NCI-H460 (cell line): ENCODE data around the gene CUBN. TPM values are rescaled to one million over a fixed set of nuclear protein-coding genes. Genes with fewer than 3 reads are reported as not detected.

Experiments used
- DNase-seq: peaks from one replicate; pipeline ENCODE4 v3.0.0-alpha.2; 2016; ENCODE audit warnings: low read depth; ENCODE audit errors: extremely low read depth
- polyA plus RNA-seq: library from polyadenylated mRNA; depleted of rRNA; stranded (reverse); fragments of >200 nt; gene quantifications from 2 replicates; pipeline ENCODE4 v1.2.3, GENCODE V29; 2014; cell fraction: nucleus; rRNA removed
- total RNA-seq: library from RNA; depleted of rRNA; stranded (reverse); fragments of >200 nt; shearing (Covaris generic); gene quantifications from 2 replicates; pipeline ENCODE4 v1.2.3, GENCODE V29; 2014; rRNA removed

Gene CUBN
- total RNA-seq: 0.58 and 0.67 TPM in 2 replicates
- polyA plus RNA-seq: 0.08 and 2.7 TPM in 2 replicates

DNA sequence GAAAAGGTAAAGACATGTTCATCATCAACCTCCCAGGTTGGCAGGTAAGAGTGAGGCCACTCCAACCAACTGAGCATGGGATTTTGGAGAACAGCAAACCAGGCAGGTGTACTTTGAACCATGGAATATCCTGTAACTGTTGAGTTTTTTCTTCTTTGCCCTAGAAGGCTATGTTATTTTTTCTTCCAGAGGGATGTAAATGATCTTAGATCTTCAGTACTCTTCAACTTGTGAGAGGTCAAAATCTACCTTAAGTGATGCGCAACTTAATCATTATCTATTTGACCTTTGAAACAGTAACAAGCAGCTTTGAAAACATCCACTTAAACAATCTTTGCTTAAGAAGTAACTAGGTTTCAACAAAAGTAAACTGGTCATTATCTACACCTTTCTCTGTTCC, at the start of gene CUBN:
TSS of gene CUBN (minus strand) at position 71 of the 400 bp plus-strand sequence. CDS start at position 25, 46 bp downstream.
- no peak for DNase-seq

- DNase-seq: no peak
Measured at GRCh38 chr10:17179002-17179401, 49.4 kb upstream of the CUBN start.

- no peak for DNase-seq
Measured at GRCh38 chr10:17178006-17178405, 48.4 kb upstream of the CUBN start.

DNA sequence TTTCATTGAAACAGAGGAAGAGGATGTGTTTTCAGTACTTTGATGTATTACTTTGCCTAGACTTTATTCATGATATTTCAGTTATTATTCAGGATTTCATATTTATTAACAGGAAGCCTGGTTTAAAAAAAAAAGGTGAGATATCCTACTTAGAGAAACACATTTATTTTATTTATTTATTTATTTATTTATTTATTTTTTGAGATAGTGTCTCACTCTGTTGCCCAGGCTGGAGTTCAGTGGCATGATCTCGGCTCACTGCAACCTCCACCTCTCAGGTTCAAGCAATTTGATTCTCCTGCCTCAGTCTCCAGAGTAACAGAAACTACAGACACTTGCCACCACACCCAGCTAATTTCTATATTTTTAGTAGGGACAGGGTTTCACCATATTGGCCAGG, 47.4 kb upstream of the CUBN start:
- no peak for DNase-seq

DNA sequence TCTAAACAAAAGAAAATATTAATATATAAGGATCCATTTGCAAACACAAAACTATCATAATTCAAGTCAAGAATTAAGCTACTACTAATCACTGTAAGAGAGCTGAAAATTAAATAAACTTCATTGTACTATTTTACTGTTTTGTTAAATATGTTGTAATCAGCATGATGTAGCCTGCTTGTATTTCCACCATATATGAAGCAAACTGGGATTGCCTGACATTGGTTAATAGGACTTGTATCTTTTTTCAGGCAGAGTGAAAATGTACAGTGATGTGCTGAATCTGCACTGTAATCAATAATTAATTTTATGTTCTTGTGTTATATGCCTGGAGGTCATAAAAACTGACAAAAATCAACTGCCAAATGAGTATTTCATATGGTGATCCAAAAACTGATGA, 46.5 kb upstream of the CUBN start:
- no peak for DNase-seq

DNA sequence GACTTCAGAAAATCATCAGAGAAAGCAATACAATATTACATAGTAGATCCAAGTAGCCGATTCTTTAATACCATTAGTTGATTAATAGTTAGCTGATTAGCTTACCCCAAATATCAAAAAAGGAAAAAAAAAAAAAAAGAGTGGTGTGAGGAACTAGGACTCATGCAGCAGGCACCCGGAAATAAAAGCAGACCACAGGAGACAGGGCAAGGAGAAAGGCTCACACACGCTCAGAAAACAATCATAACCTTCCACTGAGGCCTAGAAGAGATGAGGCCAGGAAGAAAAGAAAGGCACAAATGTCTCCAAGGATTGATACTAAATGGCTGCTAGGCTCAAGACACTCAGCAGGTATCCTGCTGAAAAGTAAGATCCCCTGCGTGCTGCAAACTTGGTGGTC, 45.9 kb upstream of the CUBN start:
- no peak for DNase-seq

DNA sequence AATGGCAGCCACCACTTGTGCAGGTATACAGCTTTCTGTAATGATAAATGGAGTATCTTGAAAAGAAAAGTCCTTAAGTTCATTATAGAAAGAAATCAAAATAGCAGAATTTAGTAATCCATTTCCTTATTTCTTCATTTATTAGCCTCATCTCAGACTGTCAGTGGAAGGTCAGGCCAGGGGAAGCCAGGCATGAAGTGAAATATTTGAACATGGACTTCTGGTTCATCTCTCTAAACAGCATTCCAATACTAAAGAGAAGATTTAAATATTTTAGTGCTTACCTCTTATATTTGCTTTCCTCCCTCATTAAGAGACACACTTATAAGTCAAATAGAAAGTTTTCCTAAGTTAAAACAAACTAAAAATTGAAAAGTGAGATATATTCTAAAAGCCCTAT, 45.0 kb upstream of the CUBN start:
- DNase-seq: no peak

- DNase-seq: no peak
Measured at GRCh38 chr10:17171141-17171641, 41.6 kb upstream of the CUBN start.

DNA sequence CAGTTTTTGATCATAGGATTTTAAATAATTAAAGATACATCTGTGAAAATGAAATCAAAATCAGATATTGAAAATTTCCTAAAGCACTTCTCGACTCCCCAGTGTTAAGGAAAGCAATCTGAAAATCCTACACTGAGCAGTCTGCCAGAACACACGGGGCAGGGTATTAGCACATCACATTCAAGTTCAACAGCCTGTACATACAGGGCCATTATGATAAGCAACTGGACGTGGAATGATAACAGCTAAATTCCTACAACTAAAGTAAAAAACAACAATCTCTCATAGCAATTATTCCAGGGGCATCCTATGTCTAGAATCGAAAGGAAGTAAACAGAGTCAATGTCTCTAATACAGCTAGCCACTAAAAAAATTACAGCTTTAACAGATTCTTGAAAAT, 40.2 kb upstream of the CUBN start:
- no peak for DNase-seq

DNA sequence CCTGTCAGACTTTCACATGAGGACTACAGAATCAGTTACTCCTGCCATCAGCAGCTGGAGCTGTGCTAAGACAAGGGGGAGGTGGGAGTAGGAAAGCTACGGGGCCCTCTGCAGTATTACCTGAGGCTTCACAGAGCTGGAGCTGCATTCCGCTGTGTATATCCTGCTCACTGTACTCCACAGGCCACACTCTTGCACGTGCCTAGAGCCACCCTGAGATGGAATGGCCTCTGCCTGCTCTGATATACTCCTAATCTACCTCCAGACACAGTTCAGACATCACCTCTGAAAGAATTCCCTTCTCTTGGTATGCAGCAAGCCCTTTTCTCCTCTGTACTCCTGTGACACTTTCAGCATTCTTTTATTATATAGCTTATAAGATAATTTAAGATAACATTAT, 37.1 kb upstream of the CUBN start:
- DNase-seq: no peak

GRCh38 chr10:17162828-17163227, 33.2 kb upstream of the CUBN start:
- DNase-seq: no peak

DNA sequence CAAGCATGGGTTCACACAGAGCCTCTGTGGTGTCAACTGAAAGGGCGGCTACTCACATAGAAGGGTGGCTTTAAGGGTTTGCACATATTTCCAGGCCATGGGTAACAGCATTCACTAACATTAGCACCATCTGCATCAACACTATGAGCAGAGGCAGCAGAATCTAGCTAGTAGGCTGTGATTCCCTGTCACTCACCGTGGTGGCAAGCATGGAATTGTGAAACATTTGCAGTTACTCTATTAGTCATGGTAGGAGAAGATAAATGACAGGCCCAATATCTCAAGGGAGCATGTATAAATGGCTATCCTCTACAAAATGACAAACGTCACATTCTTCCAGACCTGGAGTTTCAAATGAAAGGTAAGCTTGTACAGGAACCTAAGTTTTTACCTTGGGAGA, 32.2 kb upstream of the CUBN start:
- no peak for DNase-seq

GRCh38 chr10:17157024-17157423, 27.4 kb upstream of the CUBN start:
- no peak for DNase-seq

- no peak for DNase-seq
Measured at GRCh38 chr10:17155826-17156225, 26.2 kb upstream of the CUBN start.

- DNase-seq: no peak
Measured at GRCh38 chr10:17154116-17154515, 24.5 kb upstream of the CUBN start.

DNA sequence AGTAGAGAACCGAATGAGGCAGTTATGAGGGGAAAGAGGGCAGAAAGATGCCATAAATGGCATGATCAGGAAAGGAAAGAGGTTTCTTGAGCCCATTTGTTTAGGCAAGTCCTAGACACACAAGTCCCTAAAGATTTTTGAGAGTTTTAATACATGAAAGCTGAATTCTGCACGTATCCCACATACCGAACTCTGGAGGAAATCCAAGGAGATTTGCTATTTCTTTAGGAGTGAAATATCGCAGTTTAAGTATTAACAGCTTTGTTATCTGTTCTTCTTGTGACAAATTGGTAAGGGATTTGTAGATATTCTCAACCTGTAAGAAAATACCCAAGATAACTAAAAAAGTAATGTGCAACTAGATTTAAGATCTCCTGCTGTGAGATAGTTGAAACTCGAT, 23.7 kb upstream of the CUBN start:
- DNase-seq: no peak

DNA sequence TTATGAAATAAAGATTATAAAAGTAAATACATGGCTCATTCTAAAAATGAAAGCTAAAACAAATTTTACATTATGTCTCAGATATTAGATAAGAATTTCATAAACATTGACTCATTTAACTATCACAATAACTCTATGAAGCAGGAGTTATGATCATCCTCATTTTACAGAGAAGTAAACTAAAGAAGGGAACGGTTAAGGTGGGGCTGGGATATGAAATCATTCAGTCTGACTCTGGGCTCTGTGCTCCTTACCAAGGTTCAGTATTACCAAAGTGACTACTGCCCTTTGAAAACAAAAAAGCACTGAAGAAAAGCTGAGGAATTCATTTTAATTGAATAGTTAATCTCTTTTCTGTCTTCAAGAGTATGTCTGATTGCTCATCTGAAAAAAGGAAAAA, 22.1 kb upstream of the CUBN start:
- DNase-seq: no peak

DNA sequence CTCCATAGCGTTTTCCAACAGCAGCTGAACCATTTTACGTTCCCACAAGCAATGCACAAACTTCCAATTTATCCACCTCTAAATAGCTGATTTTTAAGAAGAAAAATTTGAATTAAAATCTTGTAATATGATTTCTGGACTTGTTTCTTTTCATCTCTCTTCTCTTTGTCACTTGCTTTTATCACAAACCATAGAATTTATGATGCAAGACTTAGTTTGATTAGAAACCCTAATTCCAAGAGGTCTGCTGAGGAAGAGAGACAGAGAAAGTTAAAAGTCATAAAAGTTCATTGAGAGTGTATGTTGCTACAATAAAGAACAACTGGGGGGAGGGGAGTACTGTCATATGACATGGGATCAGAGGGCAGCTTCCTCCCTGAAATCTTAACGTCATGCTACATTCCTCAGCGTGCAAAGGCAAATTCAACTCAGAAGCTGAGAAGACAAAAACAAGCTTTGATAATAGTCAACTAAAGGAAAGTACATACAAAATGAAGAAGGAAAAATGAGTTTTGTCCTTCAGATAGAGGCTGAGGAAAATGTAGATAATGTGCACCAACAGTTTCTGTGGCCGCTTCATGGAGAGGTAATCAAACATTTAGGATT, 18.4 kb upstream of the CUBN start:
- DNase-seq: peak; percentile 22

- DNase-seq: no peak
Measured at GRCh38 chr10:17146892-17147291, 17.3 kb upstream of the CUBN start.

DNA sequence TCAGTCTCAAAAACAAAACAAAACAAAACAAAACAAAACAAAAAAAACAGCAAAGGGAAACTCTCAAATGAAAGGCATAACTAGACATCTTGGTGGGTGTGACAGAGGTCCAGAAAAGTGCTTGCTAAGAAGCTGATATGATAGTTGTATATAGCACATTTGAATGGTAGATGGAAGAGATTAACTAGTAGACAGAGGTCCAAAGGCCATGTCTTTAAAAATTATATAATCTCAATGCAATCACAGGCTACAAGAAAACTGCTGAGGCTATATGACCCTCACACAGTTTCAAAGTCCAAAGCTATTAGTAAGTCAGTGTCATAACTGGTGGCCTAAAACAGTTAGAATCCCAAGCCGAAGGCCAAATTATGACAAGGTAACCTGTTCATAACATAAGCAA, 15.6 kb upstream of the CUBN start:
- DNase-seq: no peak

DNA sequence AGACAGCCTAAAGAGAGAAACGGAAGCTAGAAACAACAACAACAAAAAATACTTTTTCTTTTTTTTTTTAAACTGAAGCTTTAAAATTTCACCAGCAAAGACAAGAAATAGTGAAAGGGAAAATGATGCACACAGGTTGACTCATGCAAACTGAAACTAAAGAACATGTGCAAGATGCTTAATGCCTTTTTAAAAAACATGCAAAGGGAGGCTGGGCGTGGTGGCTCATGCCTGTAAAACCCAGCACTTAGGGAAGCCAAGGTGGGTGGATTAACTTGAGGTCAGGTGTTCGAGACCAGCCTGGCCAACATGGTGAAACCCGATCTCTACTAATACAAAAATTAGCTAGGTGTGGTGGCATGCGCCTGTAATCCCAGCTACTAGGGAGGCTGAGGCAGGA, 15.1 kb upstream of the CUBN start:
- no peak for DNase-seq

- no peak for DNase-seq
Measured at GRCh38 chr10:17144032-17144431, 14.4 kb upstream of the CUBN start.
